ENCODE measurements around the gene SLC26A2. TPM values are rescaled to one million over a fixed set of nuclear protein-coding genes. Genes with fewer than 3 reads are reported as not detected.
A peak's percentile ranks its signal among the peaks of the same experiment; 100 is the strongest.

Gene SLC26A2
- total RNA-seq, 5 donors from 2014 or later (not counting 1 experiment from before 2014, with no cell fraction given) = 5.2 to 11.0 (median 10.0) TPM

DNA sequence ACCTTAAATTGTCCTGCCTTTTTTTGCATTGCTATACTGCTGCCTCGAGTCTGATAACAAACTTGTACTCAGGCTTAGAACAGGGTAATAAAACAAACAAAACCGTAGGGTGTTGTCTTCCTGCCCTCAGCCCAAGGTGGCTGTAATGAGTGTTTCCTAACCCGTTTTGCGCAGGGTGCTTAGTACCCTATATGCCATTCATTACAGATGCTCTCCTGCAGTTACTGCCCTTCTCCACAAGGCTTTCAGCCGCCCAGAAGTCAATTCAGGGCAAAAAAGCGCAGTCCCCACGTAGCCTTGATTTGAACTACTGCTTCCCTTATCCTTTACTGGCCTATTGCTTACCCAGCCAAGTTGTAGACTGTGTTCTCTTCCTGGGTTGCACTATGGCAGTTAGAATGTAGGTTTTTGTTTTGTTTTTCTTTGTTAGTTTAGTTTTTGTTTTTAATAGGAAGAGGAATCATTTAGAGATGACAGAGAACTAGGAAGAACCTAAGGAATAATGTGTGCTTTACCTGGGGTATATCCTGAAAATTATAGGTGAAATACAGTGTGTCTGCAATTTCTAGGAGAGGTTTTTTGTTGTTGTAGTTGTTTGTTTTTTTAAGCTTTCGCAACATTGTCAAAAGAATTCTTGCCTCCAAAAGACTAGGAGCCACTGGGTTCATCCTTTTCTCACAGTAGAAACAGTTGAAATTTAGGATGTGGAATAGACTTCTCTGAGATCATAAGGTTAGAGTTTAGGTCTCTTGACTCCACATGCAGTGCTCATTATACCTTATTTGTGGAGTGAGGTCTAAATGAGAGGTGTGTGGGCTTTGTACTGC lies 41.3 kb downstream of the SLC26A2 start:
- DNase-seq = peak; percentile 27 to 80 (median 55)
- no peaks in the 10 kb centered on the region for H3K27me3 Mint-ChIP-seq
- peak overlapping the region; percentile 87 to 89 (median 87) for H3K4me3 Mint-ChIP-seq
- H3K36me3 Mint-ChIP-seq = peaks cover 25% of the 10 kb centered on the region
- Histone ChIP-seq H3K27ac (ENCODE audit: low read length) (peak overlapping the region; percentile 75), H3K27me3 (replicated peaks in 1 of 2; ENCODE audit: control insufficient read depth in 2 of 2, extremely low read depth in 1 of 2, insufficient read depth in 2 of 2, low read length in 1 of 2) (no peaks in the 10 kb centered on the region), H3K9me3 (no peaks in the 10 kb centered on the region), H3K4me1 (ENCODE audit: control insufficient read depth in 1 of 2, extremely low read depth in 1 of 2, insufficient read depth in 2 of 2, low read length in 2 of 2) (peaks cover 7 to 28% of the 10 kb centered on the region in 2 experiments), H3K4me3 (ENCODE audit: control insufficient read depth in 1 of 2, extremely low read depth in 1 of 2, low read length in 1 of 2) (peak overlapping the region; percentile 55 to 87), H3K36me3 (ENCODE audit: control insufficient read depth in 2 of 2, extremely low read depth in 1 of 2, insufficient read depth in 1 of 2, low read length in 1 of 2) (peaks cover 0 to 23% of the 10 kb centered on the region in 2 donors)
- no peaks in the 10 kb centered on the region for H3K9me3 Mint-ChIP-seq
- ChIA-PET POLR2A (interaction anchor here in 1 of 2 donors (1.0 kb wide), 1 partner anchor 42 kb away, joined by 6 read pairs; the partner anchor contains the start of gene SLC26A2), CTCF (interaction anchor here (0.6 to 1.1 kb wide), 4 partner anchors 11 to 42 kb away, joined by 3 to 4 read pairs (median 4); partner anchors contain the start of gene SLC26A2 (in 1 of the 2))
- WGBS (ENCODE audit: insufficient coverage) = 25% methylated on average over 4 of the region's 8 CpGs
- peak; percentile 65 to 75 (median 67) for ATAC-seq (replicated peaks in 1 of 4)
- H3K4me1 Mint-ChIP-seq = peaks cover 49 to 56% (median 55%) of the 10 kb centered on the region in 3 donors
- H3K27ac Mint-ChIP-seq = peak overlapping the region; percentile 84 to 90

DNA sequence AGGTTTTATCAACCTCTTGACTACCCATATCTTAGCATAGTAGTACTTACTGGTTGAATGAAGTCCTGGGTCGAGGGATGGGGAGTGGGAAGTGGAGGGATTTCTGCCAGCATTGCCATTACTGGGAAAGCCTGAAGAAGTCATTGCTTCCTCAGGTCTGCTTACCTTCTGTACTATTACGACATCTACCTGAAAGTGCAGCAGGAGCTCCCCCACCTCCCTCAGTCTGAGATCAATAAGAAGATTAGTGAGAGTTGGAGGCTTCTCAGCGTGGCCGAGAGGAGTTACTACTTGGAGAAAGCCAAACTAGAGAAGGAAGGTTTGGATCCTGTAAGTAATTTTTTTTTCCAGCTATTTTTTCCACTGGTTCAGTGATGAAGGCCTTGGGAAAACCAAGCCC lies 45.8 kb downstream of the SLC26A2 start:
- Mint-ChIP-seq H3K4me1 (peaks cover 42 to 52% (median 47%) of the 10 kb centered on the region in 3 donors), H3K9me3 (no peaks in the 10 kb centered on the region), H3K4me3 (no peak overlapping the region), H3K27ac (no peak overlapping the region), H3K36me3 (peaks cover 60% of the 10 kb centered on the region), H3K27me3 (no peaks in the 10 kb centered on the region)
- ATAC-seq (replicated peaks in 1 of 4) (no peak), DNase-seq (no peak)
- Histone ChIP-seq H3K27me3 (replicated peaks in 1 of 2; ENCODE audit: control insufficient read depth in 2 of 2, extremely low read depth in 1 of 2, insufficient read depth in 2 of 2, low read length in 1 of 2) (no peaks in the 10 kb centered on the region), H3K27ac (ENCODE audit: low read length) (no peak overlapping the region), H3K9me3 (no peaks in the 10 kb centered on the region), H3K4me3 (ENCODE audit: control insufficient read depth in 1 of 2, extremely low read depth in 1 of 2, low read length in 1 of 2) (no peak overlapping the region), H3K36me3 (ENCODE audit: control insufficient read depth in 2 of 2, extremely low read depth in 1 of 2, insufficient read depth in 1 of 2, low read length in 1 of 2) (peaks cover 3 to 57% of the 10 kb centered on the region in 2 donors), H3K4me1 (ENCODE audit: control insufficient read depth in 1 of 2, extremely low read depth in 1 of 2, insufficient read depth in 2 of 2, low read length in 2 of 2) (peaks cover 7 to 14% of the 10 kb centered on the region in 2 experiments)
- ChIA-PET CTCF (interaction anchor here (1.0 to 2.0 kb wide), 3 partner anchors 13 to 370 kb away, joined by 3 to 5 read pairs (median 3); no protein-coding TSS in a partner anchor), POLR2A (interaction anchor here in 1 of 2 donors (0.5 kb wide), 2 partner anchors 411 to 416 kb away, joined by 3 to 10 read pairs; no protein-coding TSS in a partner anchor)
- WGBS (ENCODE audit: insufficient coverage) = no CpG with 5 or more reads among the region's 4 CpGs

DNA sequence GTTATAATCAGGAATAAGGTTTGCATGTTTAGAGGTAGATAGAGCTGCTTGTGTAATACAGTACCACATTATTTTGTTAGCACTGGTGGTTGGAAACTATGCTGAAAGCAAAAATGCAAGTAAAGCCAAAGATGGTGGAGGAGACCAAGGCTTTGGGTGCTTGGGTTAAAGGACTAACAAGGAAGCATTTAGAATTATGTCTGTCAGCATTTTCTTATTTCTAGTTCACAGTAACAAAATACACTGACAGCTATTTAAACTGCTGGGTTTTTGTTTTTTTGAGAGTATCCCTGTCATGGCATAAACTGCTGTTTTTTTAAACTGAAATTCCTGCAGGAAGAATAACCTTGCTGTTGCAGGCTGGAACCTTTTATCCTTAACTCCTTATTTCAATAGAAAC lies 46.5 kb downstream of the SLC26A2 start:
- ATAC-seq (replicated peaks in 1 of 4) (no peak), DNase-seq (no peak)
- Mint-ChIP-seq H3K9me3 (no peaks in the 10 kb centered on the region), H3K27me3 (no peaks in the 10 kb centered on the region), H3K27ac (no peak overlapping the region), H3K36me3 (peaks cover 63% of the 10 kb centered on the region), H3K4me3 (no peak overlapping the region), H3K4me1 (peaks cover 36 to 47% (median 39%) of the 10 kb centered on the region in 3 donors)
- H3K4me3 ChIP-seq (ENCODE audit: control insufficient read depth in 1 of 2, extremely low read depth in 1 of 2, low read length in 1 of 2) = no peak overlapping the region
- peaks cover 5 to 60% of the 10 kb centered on the region in 2 donors for H3K36me3 ChIP-seq (ENCODE audit: control insufficient read depth in 2 of 2, extremely low read depth in 1 of 2, insufficient read depth in 1 of 2, low read length in 1 of 2)
- H3K9me3 ChIP-seq = no peaks in the 10 kb centered on the region
- no peak overlapping the region for H3K27ac ChIP-seq (ENCODE audit: low read length)
- peaks cover 3 to 10% of the 10 kb centered on the region in 2 experiments for H3K4me1 ChIP-seq (ENCODE audit: control insufficient read depth in 1 of 2, extremely low read depth in 1 of 2, insufficient read depth in 2 of 2, low read length in 2 of 2)
- no peaks in the 10 kb centered on the region for H3K27me3 ChIP-seq (replicated peaks in 1 of 2; ENCODE audit: control insufficient read depth in 2 of 2, extremely low read depth in 1 of 2, insufficient read depth in 2 of 2, low read length in 1 of 2)
- ChIA-PET CTCF (interaction anchor here (1.0 to 2.0 kb wide), 2 partner anchors 14 to 16 kb away, joined by 3 to 5 read pairs; no protein-coding TSS in a partner anchor), POLR2A (interaction anchor here (0.6 kb wide), 2 partner anchors 432 to 1587 kb away, joined by 7 read pairs; no protein-coding TSS in a partner anchor)

DNA sequence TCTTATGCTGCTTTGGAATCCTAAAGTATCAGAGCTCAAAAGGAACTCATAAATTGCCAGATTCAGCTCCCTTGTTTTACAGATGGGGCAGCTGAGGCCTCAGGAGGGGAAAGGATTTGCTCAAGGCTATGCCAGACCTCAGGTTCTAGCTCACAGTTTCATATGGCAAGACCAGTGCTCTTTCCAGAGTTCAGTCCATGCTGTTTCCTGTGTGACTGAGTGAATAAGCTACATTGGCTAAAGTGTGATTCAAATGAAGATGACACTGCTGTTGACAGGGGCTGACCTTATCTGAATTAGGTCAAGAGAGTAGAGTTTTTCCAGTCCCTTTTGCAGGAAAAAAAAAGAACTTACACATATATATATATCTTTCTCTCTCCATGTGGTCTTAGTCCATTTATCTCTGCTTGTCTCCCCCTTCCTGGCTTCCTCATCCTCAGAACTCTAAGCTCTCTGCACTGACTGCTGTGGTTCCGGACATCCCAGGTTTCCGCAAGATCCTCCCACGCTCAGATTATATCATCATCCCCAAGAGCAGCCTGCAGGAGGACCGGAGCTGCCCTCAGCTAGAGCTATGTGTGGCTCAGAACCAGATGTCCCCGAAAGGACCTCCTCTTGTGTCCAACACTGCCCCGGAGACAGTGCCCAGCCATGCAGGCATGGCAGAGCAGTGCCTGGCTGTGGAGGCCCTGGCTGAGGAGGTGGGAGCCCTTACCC lies 49.3 kb downstream of the SLC26A2 start:
- WGBS (ENCODE audit: insufficient coverage) = 100% methylated on average over 6 of the region's 6 CpGs
- Mint-ChIP-seq H3K4me1 (peaks cover 15 to 27% (median 15%) of the 10 kb centered on the region in 3 donors), H3K9me3 (no peaks in the 10 kb centered on the region), H3K4me3 (no peak overlapping the region), H3K27ac (no peak overlapping the region), H3K36me3 (peaks cover 81% of the 10 kb centered on the region), H3K27me3 (no peaks in the 10 kb centered on the region)
- ChIA-PET POLR2A (no interaction called here), CTCF (interaction anchor here in 1 of 2 donors (1.5 kb wide), 1 partner anchor 10 kb away, joined by 4 read pairs; no protein-coding TSS in a partner anchor)
- Histone ChIP-seq H3K27me3 (replicated peaks in 1 of 2; ENCODE audit: control insufficient read depth in 2 of 2, extremely low read depth in 1 of 2, insufficient read depth in 2 of 2, low read length in 1 of 2) (no peaks in the 10 kb centered on the region), H3K9me3 (no peaks in the 10 kb centered on the region), H3K36me3 (ENCODE audit: control insufficient read depth in 2 of 2, extremely low read depth in 1 of 2, insufficient read depth in 1 of 2, low read length in 1 of 2) (peaks cover 7 to 81% of the 10 kb centered on the region in 2 donors), H3K4me1 (ENCODE audit: control insufficient read depth in 1 of 2, extremely low read depth in 1 of 2, insufficient read depth in 2 of 2, low read length in 2 of 2) (no peaks in the 10 kb centered on the region), H3K27ac (ENCODE audit: low read length) (no peak overlapping the region), H3K4me3 (ENCODE audit: control insufficient read depth in 1 of 2, extremely low read depth in 1 of 2, low read length in 1 of 2) (no peak overlapping the region)
- no peak for ATAC-seq (replicated peaks in 1 of 4)
- no peak for DNase-seq

DNA sequence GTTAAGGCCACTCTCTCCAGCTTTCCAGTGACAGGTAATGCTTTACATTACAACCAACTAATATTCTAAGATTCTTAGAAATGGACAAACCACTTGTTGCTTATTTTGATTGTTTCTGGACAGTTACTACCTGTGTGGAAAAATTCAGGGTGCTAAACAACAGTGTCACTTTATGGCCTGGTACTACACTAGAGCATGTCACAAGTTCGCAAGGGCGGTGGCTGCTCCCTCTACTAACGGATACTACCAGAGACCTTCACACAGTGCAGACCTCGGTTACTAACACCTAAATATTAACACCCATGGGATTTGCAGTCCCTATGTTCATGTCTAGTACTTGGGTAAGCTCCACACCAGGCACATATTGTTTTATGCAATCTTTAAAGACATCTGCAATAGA lies 53.4 kb downstream of the SLC26A2 start:
- H3K36me3 Mint-ChIP-seq = peaks cover 85% of the 10 kb centered on the region
- no peak overlapping the region for H3K27ac Mint-ChIP-seq

DNA sequence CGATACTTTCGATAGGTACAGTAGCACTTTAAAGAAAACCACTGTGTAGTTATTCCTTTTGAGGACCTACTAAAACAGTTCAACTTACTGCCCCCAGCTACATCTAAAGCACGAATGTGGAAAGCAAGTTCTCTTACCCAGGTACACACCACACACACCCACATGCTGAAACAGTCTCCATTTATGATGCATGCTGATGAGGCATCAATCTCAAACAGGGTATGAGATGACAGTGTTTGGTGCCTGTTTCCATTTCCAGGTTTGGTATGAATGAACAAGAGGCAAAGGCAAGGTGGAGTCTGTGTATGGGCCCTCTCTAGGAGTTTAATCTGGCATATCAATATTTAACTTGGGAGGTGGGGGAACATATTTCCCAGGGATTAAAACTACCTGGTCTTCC lies 53.9 kb downstream of the SLC26A2 start:
- Mint-ChIP-seq H3K4me1 (peaks cover 0 to 5% (median 5%) of the 10 kb centered on the region in 3 donors), H3K27ac (no peak overlapping the region), H3K4me3 (no peak overlapping the region), H3K36me3 (peaks cover 88% of the 10 kb centered on the region), H3K27me3 (no peaks in the 10 kb centered on the region), H3K9me3 (peaks cover 0 to 6% (median 2%) of the 10 kb centered on the region in 3 donors)
- Histone ChIP-seq H3K4me1 (ENCODE audit: control insufficient read depth in 1 of 2, extremely low read depth in 1 of 2, insufficient read depth in 2 of 2, low read length in 2 of 2) (no peaks in the 10 kb centered on the region), H3K27me3 (replicated peaks in 1 of 2; ENCODE audit: control insufficient read depth in 2 of 2, extremely low read depth in 1 of 2, insufficient read depth in 2 of 2, low read length in 1 of 2) (no peaks in the 10 kb centered on the region), H3K4me3 (ENCODE audit: control insufficient read depth in 1 of 2, extremely low read depth in 1 of 2, low read length in 1 of 2) (no peak overlapping the region), H3K27ac (ENCODE audit: low read length) (no peak overlapping the region), H3K36me3 (ENCODE audit: control insufficient read depth in 2 of 2, extremely low read depth in 1 of 2, insufficient read depth in 1 of 2, low read length in 1 of 2) (peaks cover 13 to 86% of the 10 kb centered on the region in 2 donors), H3K9me3 (no peaks in the 10 kb centered on the region)
- ATAC-seq (replicated peaks in 1 of 4) (no peak), DNase-seq (no peak)
- POLR2A ChIA-PET = no interaction called here
- 60% methylated on average over 1 of the region's 3 CpGs for WGBS (ENCODE audit: insufficient coverage)
- CTCF ChIA-PET = no interaction called here

More for the DNA sequence above, 53.4 kb downstream of the SLC26A2 start:
- H3K4me1 ChIP-seq (ENCODE audit: control insufficient read depth in 1 of 2, extremely low read depth in 1 of 2, insufficient read depth in 2 of 2, low read length in 2 of 2) = no peaks in the 10 kb centered on the region
- Mint-ChIP-seq H3K4me1 (peaks cover under 1 to 7% (median 5%) of the 10 kb centered on the region in 3 donors), H3K27me3 (no peaks in the 10 kb centered on the region), H3K9me3 (peaks cover 0 to 6% (median 2%) of the 10 kb centered on the region in 3 donors), H3K4me3 (no peak overlapping the region)
- H3K4me3 ChIP-seq (ENCODE audit: control insufficient read depth in 1 of 2, extremely low read depth in 1 of 2, low read length in 1 of 2) = no peak overlapping the region
- H3K27me3 ChIP-seq (replicated peaks in 1 of 2; ENCODE audit: control insufficient read depth in 2 of 2, extremely low read depth in 1 of 2, insufficient read depth in 2 of 2, low read length in 1 of 2) = no peaks in the 10 kb centered on the region
- ChIA-PET CTCF (interaction anchor here in 1 of 2 donors (0.5 kb wide), 1 partner anchor 371 kb away, joined by 3 read pairs; no protein-coding TSS in a partner anchor), POLR2A (no interaction called here)
- H3K9me3 ChIP-seq = no peaks in the 10 kb centered on the region
- no peak overlapping the region for H3K27ac ChIP-seq (ENCODE audit: low read length)
- DNase-seq (no peak), ATAC-seq (replicated peaks in 1 of 4) (no peak)
- H3K36me3 ChIP-seq (ENCODE audit: control insufficient read depth in 2 of 2, extremely low read depth in 1 of 2, insufficient read depth in 1 of 2, low read length in 1 of 2) = peaks cover 13 to 84% of the 10 kb centered on the region in 2 donors
- WGBS (ENCODE audit: insufficient coverage) = 100% methylated on average over 2 of the region's 4 CpGs
